Chondrocyte (in vitro differentiated cells): ENCODE results near the gene CCT5. TPM values are rescaled to one million over a fixed set of nuclear protein-coding genes. Genes with fewer than 3 reads are reported as not detected.

Experiments used
- DNase-seq: peaks from one replicate; pipeline ENCODE4 v3.0.0; 2021; ENCODE audit warnings: mixed read lengths, low spot score
- H3K27ac Mint-ChIP-seq: one replicate; pipeline ENCODE4 v1.8.0; 2021; ENCODE audit warnings: mild to moderate bottlenecking, moderate library complexity, mixed read lengths; ENCODE audit not compliant: unreplicated experiment
- H3K27me3 Mint-ChIP-seq: 2 replicates; pipeline ENCODE4 v1.8.0; 2021; ENCODE audit warnings: low read depth, mixed read lengths
- H3K36me3 Mint-ChIP-seq: 2 replicates; pipeline ENCODE4 v1.8.0; 2021; ENCODE audit warnings: low read depth, mixed read lengths
- H3K4me1 Mint-ChIP-seq: 2 replicates; pipeline ENCODE4 v1.8.0; 2021; ENCODE audit warnings: low read depth, mild to moderate bottlenecking, mixed read lengths
- H3K4me3 Mint-ChIP-seq: one replicate; pipeline ENCODE4 v1.8.0; 2021; ENCODE audit warnings: mild to moderate bottlenecking, moderate library complexity, mixed read lengths; ENCODE audit not compliant: unreplicated experiment
- H3K9me3 Mint-ChIP-seq: 2 replicates; pipeline ENCODE4 v1.8.0; 2021; ENCODE audit warnings: low read depth, mixed read lengths
- CTCF ChIP-seq: fragments of 200-600 bp; sonication (generic); IDR thresholded peaks from 2 replicates; pipeline ENCODE4 v1.5.0; 2021; ENCODE audit warnings: antibody characterized with exemption, mild to moderate bottlenecking, moderate library complexity
- total RNA-seq: library from RNA; stranded (reverse); gene quantifications from 3 replicates; pipeline ENCODE4 v1.2.1, GENCODE V29; 2021

The CCT5 gene
- total RNA-seq, 1 donor from 2014 or later = 161 TPM

GRCh38 chr5:10275460-10275859 is 25.4 kb downstream of the CCT5 start:
- H3K9me3 Mint-ChIP-seq = no peaks in the 10 kb centered on the region
- H3K4me1 Mint-ChIP-seq = peaks cover 7% of the 10 kb centered on the region
- no peak overlapping the region for H3K27ac Mint-ChIP-seq
- no peak overlapping the region for H3K4me3 Mint-ChIP-seq
- no peaks in the 10 kb centered on the region for H3K27me3 Mint-ChIP-seq
- H3K36me3 Mint-ChIP-seq = peaks cover 3% of the 10 kb centered on the region
- DNase-seq = peak; percentile 30
- no peak for TF ChIP-seq CTCF

DNA sequence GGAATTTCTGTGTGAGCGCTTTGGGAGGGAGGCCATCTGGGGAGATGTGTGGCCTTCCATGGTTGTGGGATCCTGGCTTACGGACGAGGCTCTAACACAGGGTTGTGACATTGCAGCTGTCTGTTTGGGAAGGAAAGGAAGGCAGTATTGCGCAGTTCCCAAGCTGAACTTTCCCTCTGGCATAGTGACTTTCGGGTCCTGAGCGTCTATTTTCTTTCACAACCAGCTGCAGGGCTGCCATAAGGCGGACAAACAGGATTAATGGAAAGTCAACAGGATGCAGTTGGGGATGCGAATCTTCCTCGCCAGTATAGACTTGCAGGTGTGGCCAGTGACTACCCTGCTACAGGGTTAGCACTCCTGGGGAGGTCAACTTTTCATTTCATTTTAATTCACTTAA is 25.9 kb downstream of the CCT5 start:
- Mint-ChIP-seq H3K27ac (no peak overlapping the region), H3K27me3 (no peaks in the 10 kb centered on the region), H3K36me3 (peaks cover 4% of the 10 kb centered on the region), H3K9me3 (no peaks in the 10 kb centered on the region), H3K4me3 (no peak overlapping the region), H3K4me1 (peaks cover 7% of the 10 kb centered on the region)
- DNase-seq = no peak
- TF ChIP-seq CTCF = no peak

DNA sequence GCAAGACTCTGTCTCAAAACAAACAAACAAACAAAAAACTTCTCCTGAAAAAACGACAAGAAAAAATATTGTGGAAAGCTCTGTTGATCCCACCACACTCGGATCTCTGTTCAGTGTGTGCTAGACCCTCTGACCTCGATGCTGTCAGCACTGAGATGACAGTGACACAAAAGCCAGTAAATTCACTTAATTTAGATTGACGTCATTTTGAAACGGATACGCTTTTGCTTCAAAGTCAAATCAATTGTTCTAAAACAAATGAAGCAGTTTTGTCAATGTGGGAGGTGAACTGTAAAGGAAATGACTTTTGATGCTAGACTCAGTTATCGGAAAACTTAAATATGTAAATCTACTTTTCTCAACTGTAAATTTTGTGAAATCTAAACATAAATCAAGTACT is 26.6 kb downstream of the CCT5 start:
- no peaks in the 10 kb centered on the region for H3K9me3 Mint-ChIP-seq
- no peak for DNase-seq
- peaks cover 4% of the 10 kb centered on the region for H3K36me3 Mint-ChIP-seq
- H3K4me3 Mint-ChIP-seq = no peak overlapping the region
- TF ChIP-seq CTCF = no peak
- H3K4me1 Mint-ChIP-seq = peaks cover 7% of the 10 kb centered on the region
- no peaks in the 10 kb centered on the region for H3K27me3 Mint-ChIP-seq
- no peak overlapping the region for H3K27ac Mint-ChIP-seq

GRCh38 chr5:10277773-10278630 is 27.9 kb downstream of the CCT5 start:
- TF ChIP-seq CTCF = no peak
- peak; percentile 73 for DNase-seq
- Mint-ChIP-seq H3K27me3 (no peaks in the 10 kb centered on the region), H3K4me1 (no peaks in the 10 kb centered on the region), H3K36me3 (peaks cover 4% of the 10 kb centered on the region), H3K4me3 (no peak overlapping the region), H3K9me3 (no peaks in the 10 kb centered on the region), H3K27ac (no peak overlapping the region)

- Mint-ChIP-seq H3K27me3 (no peaks in the 10 kb centered on the region), H3K9me3 (no peaks in the 10 kb centered on the region), H3K4me3 (no peak overlapping the region), H3K4me1 (peaks cover 2% of the 10 kb centered on the region), H3K36me3 (peaks cover 5% of the 10 kb centered on the region), H3K27ac (no peak overlapping the region)
- peak; percentile 35 for DNase-seq
- no peak for TF ChIP-seq CTCF
Measured at GRCh38 chr5:10278658-10279279, 28.7 kb downstream of the CCT5 start.
